ENCODE data around the gene MYL6.

- TF ChIP-seq YY1 (IDR thresholded peaks at IDR 0.05; ENCODE audit: low read depth) (no peak), EP300 (IDR thresholded peaks at IDR 0.05; ENCODE audit: borderline replicate concordance) (no peak), REST (IDR thresholded peaks at IDR 0.05; ENCODE audit: low read depth) (no peak), TEAD4 (IDR thresholded peaks at IDR 0.05) (no peak), RAD21 (IDR thresholded peaks at IDR 0.05; ENCODE audit: low read depth) (no peak), FOXM1 (IDR thresholded peaks at IDR 0.05; ENCODE audit: borderline replicate concordance, low read depth) (no peak), CREB1 (IDR thresholded peaks at IDR 0.05; ENCODE audit: low read depth) (no peak), ZBTB7A (IDR thresholded peaks at IDR 0.05; ENCODE audit: low read depth) (no peak), CEBPB (IDR thresholded peaks at IDR 0.05) (no peak), USF1 (IDR thresholded peaks at IDR 0.05) (no peak), EGR1 (IDR thresholded peaks at IDR 0.05) (no peak), TAF1 (IDR thresholded peaks at IDR 0.05; ENCODE audit: low read depth) (no peak)
- TF ChIP-seq, protein P1, sequence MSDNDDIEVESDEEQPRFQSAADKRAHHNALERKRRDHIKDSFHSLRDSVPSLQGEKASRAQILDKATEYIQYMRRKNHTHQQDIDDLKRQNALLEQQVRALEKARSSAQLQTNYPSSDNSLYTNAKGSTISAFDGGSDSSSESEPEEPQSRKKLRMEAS (IDR thresholded peaks at IDR 0.05): no peak
Measured at GRCh38 chr12:56143217-56143616, 14.9 kb upstream of the MYL6 start.

All from Ishikawa (cell line).